Raji (cell line): Measurements from ENCODE around the gene FGFR3.

Source experiments
- POLR2A ChIP-seq: IDR thresholded peaks from 2 replicates; pipeline ENCODE4 v1.6.1; 2011; ENCODE audit warnings: low read depth, low read length, control low read depth; ENCODE audit not compliant: insufficient read depth

The FGFR3 gene

DNA sequence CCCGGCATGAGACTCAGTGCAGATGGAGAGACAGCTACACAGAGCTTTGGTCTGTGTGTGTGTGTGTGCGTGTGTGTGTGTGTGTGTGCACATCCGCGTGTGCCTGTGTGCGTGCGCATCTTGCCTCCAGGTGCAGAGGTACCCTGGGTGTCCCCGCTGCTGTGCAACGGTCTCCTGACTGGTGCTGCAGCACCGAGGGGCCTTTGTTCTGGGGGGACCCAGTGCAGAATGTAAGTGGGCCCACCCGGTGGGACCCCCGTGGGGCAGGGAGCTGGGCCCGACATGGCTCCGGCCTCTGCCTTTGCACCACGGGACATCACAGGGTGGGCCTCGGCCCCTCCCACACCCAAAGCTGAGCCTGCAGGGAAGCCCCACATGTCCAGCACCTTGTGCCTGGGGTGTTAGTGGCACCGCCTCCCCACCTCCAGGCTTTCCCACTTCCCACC, 14.3 kb downstream of the FGFR3 start:
- TF ChIP-seq POLR2A = no peak

GRCh38 chr4:1808396-1808795, 15.3 kb downstream of the FGFR3 start:
- no peak for TF ChIP-seq POLR2A

DNA sequence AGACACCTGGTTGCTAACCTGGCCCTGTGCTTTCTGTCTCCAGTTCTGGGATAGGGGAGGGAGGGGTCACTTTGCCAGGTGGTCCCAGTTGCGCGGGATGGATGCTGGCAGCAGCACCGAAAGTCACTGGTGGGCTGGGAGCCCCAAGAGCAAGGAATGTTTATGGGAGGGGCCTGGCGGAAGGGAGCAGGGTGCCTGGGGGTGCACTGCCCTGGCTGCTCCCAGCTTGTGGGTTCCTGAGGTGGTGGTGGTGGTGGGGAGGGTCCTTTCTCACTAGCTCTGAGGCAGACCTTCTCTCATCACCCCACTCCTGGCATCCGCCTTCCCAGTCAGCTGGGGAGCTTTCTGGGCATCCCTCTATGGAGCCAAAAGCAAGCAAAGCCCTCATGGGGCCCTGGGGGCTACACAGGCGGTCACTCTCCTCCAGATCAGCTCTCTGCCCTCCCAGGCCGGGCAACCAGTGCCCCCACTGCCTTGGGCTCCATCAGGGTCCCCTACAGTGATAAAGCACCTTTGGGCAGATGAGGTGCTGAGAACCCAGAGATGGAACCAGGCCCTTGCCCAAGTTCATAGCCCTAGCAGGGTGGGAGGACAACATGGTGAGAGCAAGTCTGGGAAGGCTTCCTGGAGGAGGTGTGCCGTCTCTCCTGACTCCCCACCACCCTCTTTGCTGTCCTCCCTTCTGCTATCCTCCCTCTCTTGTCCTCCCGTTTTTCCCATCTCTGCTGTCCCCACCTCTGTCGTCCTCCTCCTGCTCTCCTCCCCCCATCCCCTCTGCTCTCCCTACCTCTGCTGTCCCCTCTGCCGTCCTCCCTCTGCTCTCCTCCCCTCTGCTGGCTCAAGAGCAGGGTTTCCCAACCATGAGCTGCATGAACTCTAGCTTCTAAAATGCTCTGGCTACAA, 16.0 kb downstream of the FGFR3 start:
- no peak for TF ChIP-seq POLR2A

DNA sequence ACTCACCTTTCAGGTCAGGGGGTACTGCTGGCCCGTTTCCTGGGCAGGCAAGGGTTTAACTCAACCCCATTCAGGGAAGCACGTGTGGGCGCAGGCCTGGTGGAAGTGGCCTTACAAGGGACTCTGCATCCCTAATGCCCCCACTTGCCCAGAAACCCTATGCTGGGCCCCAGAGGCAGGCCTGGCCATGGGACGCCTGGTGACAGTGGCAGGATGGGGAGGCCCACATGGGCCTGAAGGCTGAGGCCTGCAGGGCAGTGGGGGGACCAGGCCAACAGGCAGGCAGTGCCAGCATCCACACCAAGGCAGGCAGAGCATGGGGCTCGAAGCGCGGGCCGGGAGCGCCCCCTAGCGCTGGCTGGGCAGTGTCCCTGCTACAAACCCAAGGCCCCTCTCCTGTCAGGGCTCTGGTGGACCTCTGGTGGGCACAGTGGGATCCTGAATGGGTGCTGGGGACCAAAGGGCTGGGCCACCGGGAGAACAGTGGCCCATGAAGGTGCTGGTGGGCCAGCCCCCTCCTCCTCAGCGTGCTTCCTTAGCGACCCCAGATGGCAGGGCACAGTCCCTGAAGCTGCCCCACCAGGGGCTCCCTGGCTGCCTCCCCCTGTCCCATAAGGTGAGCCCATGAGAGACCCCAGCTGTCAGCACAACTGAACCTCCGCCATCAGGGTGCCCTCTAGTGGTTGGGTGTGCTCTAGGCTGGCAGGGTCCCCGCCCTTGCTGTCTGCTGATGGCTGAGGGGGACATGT, 16.8 kb downstream of the FGFR3 start:
- no peak for TF ChIP-seq POLR2A

DNA sequence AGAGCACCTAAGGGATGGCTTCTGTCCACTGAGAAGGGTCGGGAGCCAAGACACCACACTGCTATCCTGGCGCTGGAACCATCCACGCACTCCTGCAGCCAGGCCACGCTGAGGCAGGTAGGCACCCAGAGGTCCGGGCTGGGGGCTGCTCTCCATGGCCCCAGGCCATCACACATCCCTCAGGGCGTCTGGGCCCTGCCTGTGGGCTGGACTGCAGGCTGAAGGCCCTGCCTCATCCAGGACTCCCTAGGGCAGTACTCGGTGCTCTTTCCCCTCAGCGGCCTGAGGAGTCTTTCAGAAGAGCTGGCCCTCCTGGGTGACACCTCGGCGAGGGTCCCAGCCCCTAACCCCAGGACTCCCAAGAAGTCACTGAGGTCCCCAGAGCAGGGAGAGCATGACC, 17.7 kb downstream of the FGFR3 start:
- TF ChIP-seq POLR2A = no peak

GRCh38 chr4:1812720-1813119, 19.6 kb downstream of the FGFR3 start:
- TF ChIP-seq POLR2A = no peak

GRCh38 chr4:1813231-1813630, 20.1 kb downstream of the FGFR3 start:
- TF ChIP-seq POLR2A = no peak

- TF ChIP-seq POLR2A = no peak
These were observed 20.8 kb downstream of the FGFR3 start for GRCh38 chr4:1813915-1814314.

DNA sequence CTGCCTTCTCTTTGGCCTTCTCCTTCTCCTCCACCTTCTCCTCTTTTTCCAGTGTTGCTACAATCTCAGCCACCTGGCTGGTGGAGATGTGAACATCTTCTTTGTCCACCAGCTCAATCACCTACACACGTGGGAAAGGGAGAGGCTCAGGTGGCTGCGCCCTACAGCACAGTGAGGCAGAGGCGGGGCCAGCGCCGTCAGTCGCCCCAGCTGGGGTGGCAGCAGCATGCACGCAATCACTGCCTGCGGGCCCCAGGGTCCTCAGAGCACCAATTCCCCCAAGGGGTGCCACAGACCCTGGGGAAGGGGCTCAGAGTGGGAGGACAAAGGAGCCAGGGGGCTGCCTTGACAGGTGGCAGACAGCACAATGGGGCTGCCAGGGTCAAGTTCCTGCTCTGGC, 21.4 kb downstream of the FGFR3 start:
- no peak for TF ChIP-seq POLR2A

DNA sequence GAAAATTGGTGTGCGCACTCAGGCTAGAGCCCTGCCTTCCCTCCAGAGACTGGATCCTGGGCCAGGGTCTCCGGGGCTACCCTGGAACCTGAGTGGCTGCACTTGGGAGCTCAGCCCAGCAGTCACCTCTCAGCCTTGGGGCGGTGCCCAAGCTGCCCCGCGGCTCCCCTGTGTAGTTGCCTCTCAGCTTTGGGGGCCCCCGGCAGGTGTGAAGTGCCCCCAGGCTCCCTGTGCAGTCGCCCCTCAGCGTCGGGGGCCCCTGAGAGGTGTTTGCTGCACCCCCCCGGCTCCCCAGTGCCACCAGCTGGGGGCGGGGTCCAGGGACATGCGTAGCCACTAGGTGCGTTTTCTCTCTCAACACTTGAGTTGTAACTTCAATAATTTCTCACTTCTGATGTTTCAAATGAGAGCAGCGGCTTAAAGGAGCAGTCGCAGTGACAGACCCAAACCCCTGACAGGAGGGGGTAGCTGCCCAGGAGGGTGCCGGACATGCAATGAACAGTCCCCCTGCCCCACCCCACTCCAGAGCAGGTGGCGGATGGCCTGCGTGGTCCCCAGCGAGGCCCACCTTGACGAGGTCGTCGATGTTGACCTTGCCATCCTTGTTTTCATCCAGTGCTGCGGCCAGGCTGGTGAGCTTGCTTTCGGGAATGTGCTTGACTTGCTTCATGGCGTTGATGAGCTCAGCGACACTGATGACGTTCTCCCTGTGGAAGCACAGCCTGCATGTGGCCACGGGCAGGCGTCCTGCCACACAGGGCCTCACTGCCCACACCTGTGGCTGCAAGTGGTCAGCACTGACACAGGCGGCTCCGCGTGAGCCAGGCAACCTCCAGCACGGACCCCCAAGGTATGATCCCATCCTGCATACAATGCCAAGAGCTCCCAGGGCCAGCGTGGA, 22.3 kb downstream of the FGFR3 start:
- TF ChIP-seq POLR2A = no peak

DNA sequence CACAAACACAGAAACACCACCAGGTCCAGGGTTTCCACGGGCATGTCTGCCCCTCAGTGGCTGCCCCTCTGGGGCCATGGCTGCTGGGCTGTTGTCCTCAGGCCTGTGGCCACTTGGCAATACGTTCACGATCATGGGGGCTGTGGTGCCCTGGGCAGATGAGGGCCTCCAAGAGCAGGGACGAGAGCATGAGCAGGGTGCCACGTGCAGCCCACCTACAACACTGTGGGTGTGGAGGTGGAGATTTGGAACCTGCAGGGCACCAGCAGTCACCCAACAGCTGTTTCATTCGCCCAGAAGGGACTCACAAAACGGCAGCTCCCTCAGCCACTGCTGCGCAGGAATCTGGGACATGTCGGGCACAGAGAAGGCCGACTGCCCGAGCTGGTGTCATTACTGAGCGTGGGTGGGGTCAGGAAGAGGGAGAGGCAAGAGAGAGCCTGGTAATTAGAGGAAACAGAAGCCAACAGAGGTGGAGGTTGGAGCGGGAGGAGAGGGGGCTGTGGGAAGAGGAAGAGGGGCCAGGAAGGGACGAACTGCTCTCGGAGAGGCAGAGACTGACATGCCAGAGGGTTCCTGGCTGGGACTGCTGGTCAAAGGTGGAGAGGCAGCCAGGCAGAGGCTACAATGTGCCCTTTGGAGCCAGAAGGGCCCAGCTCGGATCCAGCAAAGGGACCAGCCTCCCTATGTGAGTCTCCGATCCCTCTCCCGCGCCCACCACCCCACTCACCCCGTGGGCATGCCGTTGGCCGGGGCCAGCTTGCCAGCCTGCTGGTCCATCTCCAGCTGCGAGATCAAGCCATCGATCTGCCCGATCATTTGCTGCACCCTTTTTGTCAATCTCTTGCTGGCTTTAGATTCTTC, 23.1 kb downstream of the FGFR3 start:
- no peak for TF ChIP-seq POLR2A

GRCh38 chr4:1819284-1819683, 26.2 kb downstream of the FGFR3 start:
- TF ChIP-seq POLR2A = no peak

DNA sequence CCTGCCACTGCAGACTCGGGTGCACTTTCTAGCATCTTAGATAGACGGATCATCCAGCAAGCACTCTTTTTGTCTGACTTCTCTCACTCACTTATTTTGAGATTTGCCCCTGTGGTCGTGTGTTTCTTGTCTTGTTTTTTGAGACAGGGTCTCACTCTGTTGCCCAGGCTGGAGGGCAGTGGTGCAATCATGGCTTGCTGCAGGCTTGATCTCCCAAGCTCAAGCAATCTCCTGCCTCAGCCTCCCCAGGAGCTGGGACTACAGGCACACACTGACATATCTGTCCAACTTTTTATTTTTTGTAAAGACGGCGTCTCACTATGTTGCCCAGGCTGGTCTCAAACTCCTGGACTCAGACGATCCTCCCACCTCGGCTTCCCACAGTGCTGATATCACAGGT, 26.7 kb downstream of the FGFR3 start:
- no peak for TF ChIP-seq POLR2A
